ENCODE data around the gene CYB5R2. TPM values are rescaled to one million over a fixed set of nuclear protein-coding genes. Genes with fewer than 3 reads are reported as not detected.

CYB5R2 gene
- total RNA-seq, 6 experiments from 2014 or later = 11.7 to 15.0 (median 12.4) TPM

DNA sequence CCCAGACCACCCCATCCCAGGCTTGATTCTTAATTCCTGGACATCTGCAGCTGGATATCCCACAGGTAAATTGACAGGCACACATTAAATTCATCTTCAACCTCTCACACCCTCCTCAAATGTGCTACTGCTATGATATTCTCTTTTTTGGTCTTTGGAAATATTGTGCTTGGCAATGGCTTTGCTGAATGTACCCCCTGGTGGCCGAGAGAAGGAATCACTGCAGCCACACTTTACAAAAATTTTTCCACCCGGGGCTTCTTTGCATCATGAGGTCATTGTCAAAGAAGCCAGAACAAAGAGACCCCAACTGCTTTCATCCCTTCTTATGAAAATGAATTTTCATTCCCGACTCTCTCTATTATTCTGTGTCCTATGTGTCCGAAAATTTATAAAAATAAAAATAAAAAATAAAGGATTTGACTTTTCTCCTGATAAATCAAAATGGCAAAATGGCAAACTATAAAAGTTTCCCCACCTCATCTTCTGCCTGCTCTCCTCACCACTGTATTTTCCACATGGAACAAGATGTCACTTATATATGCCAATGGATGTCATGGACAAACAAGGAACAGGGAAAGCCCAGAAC is 15.0 kb upstream of the CYB5R2 start:
- Mint-ChIP-seq H3K4me3 (no peak overlapping the region), H3K27me3 (ENCODE audit: insufficient read depth) (peaks cover 8% of the 10 kb centered on the region), H3K9me3 (no peaks in the 10 kb centered on the region), H3K27ac (no peak overlapping the region), H3K4me1 (ENCODE audit: low read depth) (peaks cover 6% of the 10 kb centered on the region), H3K36me3 (ENCODE audit: low read depth) (no peaks in the 10 kb centered on the region)
- DNase-seq = peak; percentile 26
- TF ChIP-seq, protein P1, sequence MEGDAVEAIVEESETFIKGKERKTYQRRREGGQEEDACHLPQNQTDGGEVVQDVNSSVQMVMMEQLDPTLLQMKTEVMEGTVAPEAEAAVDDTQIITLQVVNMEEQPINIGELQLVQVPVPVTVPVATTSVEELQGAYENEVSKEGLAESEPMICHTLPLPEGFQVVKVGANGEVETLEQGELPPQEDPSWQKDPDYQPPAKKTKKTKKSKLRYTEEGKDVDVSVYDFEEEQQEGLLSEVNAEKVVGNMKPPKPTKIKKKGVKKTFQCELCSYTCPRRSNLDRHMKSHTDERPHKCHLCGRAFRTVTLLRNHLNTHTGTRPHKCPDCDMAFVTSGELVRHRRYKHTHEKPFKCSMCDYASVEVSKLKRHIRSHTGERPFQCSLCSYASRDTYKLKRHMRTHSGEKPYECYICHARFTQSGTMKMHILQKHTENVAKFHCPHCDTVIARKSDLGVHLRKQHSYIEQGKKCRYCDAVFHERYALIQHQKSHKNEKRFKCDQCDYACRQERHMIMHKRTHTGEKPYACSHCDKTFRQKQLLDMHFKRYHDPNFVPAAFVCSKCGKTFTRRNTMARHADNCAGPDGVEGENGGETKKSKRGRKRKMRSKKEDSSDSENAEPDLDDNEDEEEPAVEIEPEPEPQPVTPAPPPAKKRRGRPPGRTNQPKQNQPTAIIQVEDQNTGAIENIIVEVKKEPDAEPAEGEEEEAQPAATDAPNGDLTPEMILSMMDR (IDR thresholded peaks at IDR 0.05) = peak; percentile 90

GRCh38 chr11:7687386-7687785 is 14.1 kb upstream of the CYB5R2 start:
- H3K27ac Mint-ChIP-seq = no peak overlapping the region
- TF ChIP-seq, protein P1 (IDR thresholded peaks at IDR 0.05) = no peak
- H3K9me3 Mint-ChIP-seq = no peaks in the 10 kb centered on the region
- peaks cover 6% of the 10 kb centered on the region for H3K4me1 Mint-ChIP-seq (ENCODE audit: low read depth)
- H3K4me3 Mint-ChIP-seq = no peak overlapping the region
- peaks cover 7% of the 10 kb centered on the region for H3K27me3 Mint-ChIP-seq (ENCODE audit: insufficient read depth)
- DNase-seq = no peak
- H3K36me3 Mint-ChIP-seq (ENCODE audit: low read depth) = no peaks in the 10 kb centered on the region

GRCh38 chr11:7686761-7687160 is 13.5 kb upstream of the CYB5R2 start:
- DNase-seq = no peak
- peaks cover 4% of the 10 kb centered on the region for H3K27me3 Mint-ChIP-seq (ENCODE audit: insufficient read depth)
- H3K27ac Mint-ChIP-seq = no peak overlapping the region
- TF ChIP-seq, protein P1 (IDR thresholded peaks at IDR 0.05) = no peak
- H3K9me3 Mint-ChIP-seq = no peaks in the 10 kb centered on the region
- H3K4me3 Mint-ChIP-seq = no peak overlapping the region
- H3K36me3 Mint-ChIP-seq (ENCODE audit: low read depth) = no peaks in the 10 kb centered on the region
- peaks cover 6% of the 10 kb centered on the region for H3K4me1 Mint-ChIP-seq (ENCODE audit: low read depth)

GRCh38 chr11:7683571-7683970 is 10.3 kb upstream of the CYB5R2 start:
- TF ChIP-seq, protein P1 (IDR thresholded peaks at IDR 0.05) = no peak
- H3K9me3 Mint-ChIP-seq = no peaks in the 10 kb centered on the region
- H3K4me1 Mint-ChIP-seq (ENCODE audit: low read depth) = no peaks in the 10 kb centered on the region
- H3K27me3 Mint-ChIP-seq (ENCODE audit: insufficient read depth) = peaks cover 12% of the 10 kb centered on the region
- no peak for DNase-seq
- no peak overlapping the region for H3K4me3 Mint-ChIP-seq
- H3K36me3 Mint-ChIP-seq (ENCODE audit: low read depth) = no peaks in the 10 kb centered on the region
- H3K27ac Mint-ChIP-seq = no peak overlapping the region

GRCh38 chr11:7677796-7678201 is 4.5 kb upstream of the CYB5R2 start:
- H3K9me3 Mint-ChIP-seq = no peaks in the 10 kb centered on the region; the same call in 1 of the 2 replicates
- H3K27me3 Mint-ChIP-seq (ENCODE audit: insufficient read depth) = peaks cover 8% of the 10 kb centered on the region
- H3K4me3 Mint-ChIP-seq = peak overlapping the region; percentile 64
- H3K36me3 Mint-ChIP-seq (ENCODE audit: low read depth) = no peaks in the 10 kb centered on the region
- TF ChIP-seq, protein P1 (IDR thresholded peaks at IDR 0.05) = no peak
- peak overlapping the region; percentile 82 for H3K27ac Mint-ChIP-seq
- peaks cover 46% of the 10 kb centered on the region for H3K4me1 Mint-ChIP-seq (ENCODE audit: low read depth)
- peak; percentile 42 for DNase-seq
